PFSK-1 (cell line): Measurements from ENCODE around the gene SLC17A9.

Experiments
- POLR2AphosphoS5 ChIP-seq: IDR thresholded peaks from 2 replicates; pipeline ENCODE4 v1.6.1; 2012; ENCODE audit warnings: low read depth, mild to moderate bottlenecking, control low read depth, low read length, moderate library complexity
- TAF1 ChIP-seq: IDR thresholded peaks from 2 replicates; pipeline ENCODE4 v1.6.1; 2012; ENCODE audit warnings: low read length, control low read depth, borderline replicate concordance; ENCODE audit not compliant: insufficient read depth

DNA sequence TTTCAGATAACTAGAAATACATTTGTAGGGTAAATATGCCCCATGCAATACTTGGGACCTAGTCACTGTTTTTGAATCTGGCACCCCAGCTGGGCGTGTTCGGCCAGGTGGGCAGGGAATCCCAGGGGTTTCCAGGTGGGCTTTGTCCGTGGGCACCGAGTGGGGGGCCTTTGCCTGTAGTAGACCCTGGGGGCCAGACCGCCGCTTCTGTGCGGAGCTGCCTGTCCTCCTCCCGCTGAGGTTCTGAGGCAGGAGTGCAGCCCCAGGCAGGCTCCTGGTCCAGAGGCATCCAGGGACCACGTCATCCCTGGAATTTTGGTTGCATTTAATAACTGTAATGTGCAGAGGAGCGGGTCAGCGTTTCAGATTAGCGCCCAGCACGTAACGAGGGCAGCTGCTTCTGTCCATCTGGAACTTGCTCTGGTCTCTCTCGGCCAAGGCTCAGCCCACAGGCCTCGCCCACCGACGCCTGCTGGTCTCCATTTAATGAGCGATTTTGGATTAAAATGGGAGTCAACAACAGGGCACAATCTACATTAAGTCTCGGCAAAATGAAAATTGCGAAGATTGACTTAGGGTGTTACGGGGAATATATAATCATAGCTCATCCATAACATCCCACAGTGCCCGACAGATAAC lies 41.5 kb downstream of the SLC17A9 start:
- TF ChIP-seq TAF1 (no peak), POLR2AphosphoS5 (no peak)
